IPS-11a (cell line): Measurements from ENCODE around the gene ARPC1A.
"Not testable (repeated sequence)": the region's sequence is repeated elsewhere in the genome, so short reads cannot be mapped to it uniquely, and the experiment has no call there.

Experiments
- H3K4me3 ChIP-seq: one replicate; pipeline ENCODE4 v1.5.1; 2013; ENCODE audit warnings: low read depth, low read length, control low read depth

ARPC1A gene

GRCh38 chr7:99320371-99320770, 5.3 kb upstream of the ARPC1A start:
- no peak overlapping the region for H3K4me3 ChIP-seq

- H3K4me3 ChIP-seq = not testable (repeated sequence)
Measured at GRCh38 chr7:99322659-99323058, 3.0 kb upstream of the ARPC1A start.

GRCh38 chr7:99324559-99324958, 1.1 kb upstream of the ARPC1A start:
- H3K4me3 ChIP-seq = peak overlapping the region; percentile 73

GRCh38 chr7:99325001-99325493, 651 bp upstream of the ARPC1A start:
- peak overlapping the region; percentile 73 for H3K4me3 ChIP-seq

- H3K4me3 ChIP-seq = peak overlapping the region; percentile 73
Measured at GRCh38 chr7:99326408-99326782, 697 bp downstream of the ARPC1A start.

- H3K4me3 ChIP-seq = not testable (repeated sequence)
Measured at GRCh38 chr7:99330314-99330961, 4.7 kb downstream of the ARPC1A start.

- H3K4me3 ChIP-seq = no peak overlapping the region
Measured at GRCh38 chr7:99331002-99331401, 5.3 kb downstream of the ARPC1A start.

- H3K4me3 ChIP-seq = no peak overlapping the region
Measured at GRCh38 chr7:99339595-99339994, 13.9 kb downstream of the ARPC1A start.

- no peak overlapping the region for H3K4me3 ChIP-seq
Measured at GRCh38 chr7:99340659-99341058, 15.0 kb downstream of the ARPC1A start.

- no peak overlapping the region for H3K4me3 ChIP-seq
Measured at GRCh38 chr7:99344061-99344647, 18.5 kb downstream of the ARPC1A start.

- not testable (repeated sequence) for H3K4me3 ChIP-seq
Measured at GRCh38 chr7:99350641-99351040, 24.9 kb downstream of the ARPC1A start.

- no peak overlapping the region for H3K4me3 ChIP-seq
Measured at GRCh38 chr7:99352247-99352646, 26.5 kb downstream of the ARPC1A start.

GRCh38 chr7:99355098-99355497, 29.4 kb downstream of the ARPC1A start:
- H3K4me3 ChIP-seq = no peak overlapping the region

GRCh38 chr7:99357701-99358490, 32.2 kb downstream of the ARPC1A start:
- H3K4me3 ChIP-seq = no peak overlapping the region

- H3K4me3 ChIP-seq = not testable (repeated sequence)
Measured at GRCh38 chr7:99358521-99358920, 32.8 kb downstream of the ARPC1A start.

GRCh38 chr7:99359465-99360154, 33.9 kb downstream of the ARPC1A start:
- no peak overlapping the region for H3K4me3 ChIP-seq

- no peak overlapping the region for H3K4me3 ChIP-seq
Measured at GRCh38 chr7:99362801-99363200, 37.1 kb downstream of the ARPC1A start.

GRCh38 chr7:99363286-99363685, 37.6 kb downstream of the ARPC1A start:
- H3K4me3 ChIP-seq = no peak overlapping the region

- H3K4me3 ChIP-seq = no peak overlapping the region
Measured at GRCh38 chr7:99365318-99366141, 39.8 kb downstream of the ARPC1A start.

- H3K4me3 ChIP-seq = no peak overlapping the region
Measured at GRCh38 chr7:99366646-99367045, 40.9 kb downstream of the ARPC1A start.
